HPDE6-E6E7 (cell line): ENCODE data around the gene VSX1.

ENCODE experiments used
- DNase-seq: peaks from one replicate; pipeline ENCODE4 v3.0.0; 2011; ENCODE audit warnings: missing footprints; ENCODE audit errors: extremely low spot score

The VSX1 gene

DNA sequence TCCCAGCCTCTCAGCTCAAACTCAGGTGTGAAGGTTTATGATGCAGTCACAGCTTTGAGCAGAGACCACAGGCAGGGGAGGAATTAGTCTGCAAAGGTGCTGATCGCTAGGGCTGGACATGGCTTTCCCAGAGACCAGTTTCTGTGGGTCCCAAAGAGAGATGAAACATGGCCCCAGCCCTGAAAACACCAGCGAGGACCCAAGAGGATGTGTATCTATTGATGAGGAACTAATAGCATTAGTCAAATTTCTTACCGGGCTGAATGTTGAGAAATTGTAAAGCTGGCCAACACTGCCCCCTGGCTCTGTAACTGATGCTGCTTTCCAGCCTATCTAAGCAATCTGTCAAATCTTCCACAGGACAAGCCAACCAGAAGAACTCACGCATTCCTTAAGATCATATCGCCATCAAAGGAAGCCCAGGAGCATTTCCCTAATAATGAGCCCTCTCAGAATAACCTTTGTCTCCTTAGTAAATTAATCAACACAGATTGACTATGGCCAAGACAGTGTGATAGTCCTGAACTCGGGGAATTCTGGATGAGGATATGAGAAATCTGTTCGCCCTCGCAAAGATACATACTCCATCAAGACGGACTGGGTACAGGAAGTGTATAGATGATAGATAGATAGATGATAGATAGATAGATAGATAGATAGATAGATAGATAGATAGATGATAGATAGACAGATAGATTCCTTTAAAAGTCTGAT, 16.2 kb downstream of the VSX1 start:
- DNase-seq = no peak

DNA sequence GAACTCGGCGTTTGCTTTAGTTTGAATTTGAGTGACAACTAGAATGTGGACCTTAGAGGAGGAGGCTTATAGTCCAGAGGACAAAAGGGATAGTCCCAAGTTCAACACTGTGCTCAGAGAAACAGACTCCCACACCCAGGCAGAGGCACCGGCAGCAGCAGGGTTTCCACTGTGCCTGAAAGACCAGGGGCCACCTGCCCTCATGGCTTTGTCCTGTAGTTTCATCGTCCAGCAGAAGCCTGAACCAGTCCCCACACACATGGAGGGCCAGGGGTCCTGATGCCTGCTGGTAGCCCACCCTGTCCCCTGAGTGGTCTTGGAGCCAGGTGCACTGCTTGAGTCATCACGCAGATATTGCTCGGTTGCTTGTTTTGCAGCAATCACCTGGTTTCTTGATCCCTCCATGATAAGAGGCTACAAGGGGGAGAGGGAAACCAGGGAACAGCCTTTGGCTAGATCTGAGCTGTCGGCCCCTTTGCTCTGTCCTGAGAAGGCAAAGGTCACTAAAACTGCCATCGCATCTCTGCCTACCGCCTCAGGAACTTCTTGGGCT, 16.8 kb downstream of the VSX1 start:
- DNase-seq = no peak

DNA sequence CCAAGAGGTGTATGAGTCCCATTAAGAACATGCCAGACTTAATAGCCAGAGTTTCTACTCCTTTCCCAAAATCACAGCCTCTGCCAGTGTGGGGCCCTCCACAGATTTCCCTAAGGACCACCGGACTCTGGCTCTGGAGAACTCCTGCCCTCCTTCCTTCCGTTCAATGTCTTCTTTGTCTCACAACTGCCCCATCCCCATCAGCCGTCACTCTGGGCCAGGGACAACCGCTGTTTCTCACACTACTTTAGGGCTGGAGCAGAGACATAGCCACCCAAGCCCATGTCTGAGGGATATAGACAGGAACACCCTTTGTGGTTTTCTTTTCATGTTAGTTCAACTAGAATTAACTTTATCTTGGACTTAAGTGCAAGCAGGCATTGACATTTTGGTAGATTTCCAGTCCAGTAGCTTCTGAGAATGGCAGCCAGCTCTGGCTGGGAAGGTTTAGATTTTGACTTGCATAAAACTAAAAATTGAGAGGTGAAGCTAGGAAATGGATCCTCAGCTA, 17.3 kb downstream of the VSX1 start:
- DNase-seq = no peak

DNA sequence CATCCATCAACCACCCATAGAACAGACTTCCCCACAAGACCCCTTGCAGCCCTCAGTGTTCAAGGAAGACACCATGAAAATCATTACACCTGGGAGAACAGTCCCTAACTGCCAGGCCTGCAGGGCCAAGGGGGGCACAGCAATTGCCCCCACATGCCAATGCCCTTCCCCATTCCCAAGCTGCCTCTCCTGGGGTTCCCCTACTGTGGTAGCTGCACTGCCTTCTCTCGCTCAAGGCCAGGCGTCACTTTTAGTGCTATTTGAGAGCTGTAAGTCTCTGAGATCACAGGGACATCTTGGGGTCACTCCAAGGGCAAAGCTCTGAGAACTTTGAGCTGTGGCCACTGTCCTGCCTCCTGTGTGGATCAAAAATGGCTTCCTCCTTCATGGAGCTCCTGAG, 18.0 kb downstream of the VSX1 start:
- no peak for DNase-seq

DNA sequence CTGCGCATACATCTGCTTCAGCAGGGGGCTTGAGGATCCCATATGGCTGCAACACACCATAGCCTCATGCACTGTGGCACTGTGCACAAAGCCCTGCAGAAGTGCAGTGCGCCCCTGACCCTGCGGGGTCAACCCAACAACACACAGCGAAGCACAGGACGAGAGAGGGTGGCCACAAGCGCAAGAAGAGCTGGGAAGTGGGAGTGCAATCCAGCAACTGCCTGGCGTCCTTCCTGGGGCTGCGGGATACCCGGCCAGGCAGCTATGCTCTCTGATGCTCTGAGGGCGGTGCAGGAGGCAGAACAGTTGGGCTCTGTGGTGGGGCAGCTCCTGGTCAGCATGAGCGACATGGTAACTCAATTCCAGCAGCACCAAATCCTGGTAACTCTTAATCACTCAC, 18.4 kb downstream of the VSX1 start:
- no peak for DNase-seq

DNA sequence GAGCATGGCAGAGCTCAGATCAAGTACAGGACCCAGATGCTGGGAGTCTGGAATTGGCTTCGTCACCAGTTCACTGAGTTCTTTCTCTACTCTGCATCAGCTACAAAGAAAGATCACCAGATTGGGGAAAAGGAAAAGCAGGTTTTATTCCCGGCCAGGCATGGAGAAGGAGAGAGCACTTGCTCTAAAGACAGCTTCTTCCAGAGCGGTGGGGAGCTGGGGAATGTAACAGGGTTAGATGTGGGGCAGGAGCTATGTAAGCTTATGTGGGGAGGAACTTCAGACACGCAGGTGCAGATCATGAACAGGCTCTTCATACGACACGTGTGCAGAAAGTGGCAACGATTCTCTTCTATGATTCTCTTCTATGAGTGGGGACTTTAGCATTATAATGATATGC, 19.1 kb downstream of the VSX1 start:
- DNase-seq = no peak

DNA sequence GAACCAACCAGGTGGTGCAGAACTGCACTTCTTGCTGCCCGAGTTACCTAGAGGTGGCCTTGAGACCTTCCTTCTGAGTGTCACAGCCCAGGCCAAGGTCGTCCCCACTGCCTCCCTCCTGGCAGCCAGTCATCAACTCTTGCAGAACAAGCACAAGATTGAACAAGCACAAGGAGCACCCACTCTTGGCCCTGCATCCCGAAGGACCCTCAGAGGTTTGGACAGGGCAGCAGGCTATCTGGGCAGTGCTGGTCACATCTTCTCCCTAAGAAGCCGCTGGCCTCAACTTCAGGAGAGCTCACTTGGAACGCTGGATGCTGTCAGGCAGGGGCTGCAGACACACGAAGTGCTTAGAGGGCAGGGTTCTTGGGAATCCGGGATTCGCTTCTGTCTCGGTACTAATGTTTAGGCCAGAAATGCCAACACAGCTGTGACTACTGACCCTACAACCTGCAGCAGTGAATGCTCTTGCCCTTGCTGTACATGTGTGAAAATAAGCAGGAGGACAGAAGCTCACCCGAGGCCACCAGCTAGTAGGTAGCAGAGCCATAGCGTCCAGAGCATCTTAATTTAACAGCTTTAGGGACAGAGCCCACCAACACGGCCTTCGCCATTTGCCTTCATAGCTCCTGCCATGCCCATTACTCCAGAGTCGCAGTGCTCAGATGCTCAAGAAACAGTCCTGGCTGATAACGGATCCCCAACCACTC, 20.0 kb downstream of the VSX1 start:
- DNase-seq = no peak

DNA sequence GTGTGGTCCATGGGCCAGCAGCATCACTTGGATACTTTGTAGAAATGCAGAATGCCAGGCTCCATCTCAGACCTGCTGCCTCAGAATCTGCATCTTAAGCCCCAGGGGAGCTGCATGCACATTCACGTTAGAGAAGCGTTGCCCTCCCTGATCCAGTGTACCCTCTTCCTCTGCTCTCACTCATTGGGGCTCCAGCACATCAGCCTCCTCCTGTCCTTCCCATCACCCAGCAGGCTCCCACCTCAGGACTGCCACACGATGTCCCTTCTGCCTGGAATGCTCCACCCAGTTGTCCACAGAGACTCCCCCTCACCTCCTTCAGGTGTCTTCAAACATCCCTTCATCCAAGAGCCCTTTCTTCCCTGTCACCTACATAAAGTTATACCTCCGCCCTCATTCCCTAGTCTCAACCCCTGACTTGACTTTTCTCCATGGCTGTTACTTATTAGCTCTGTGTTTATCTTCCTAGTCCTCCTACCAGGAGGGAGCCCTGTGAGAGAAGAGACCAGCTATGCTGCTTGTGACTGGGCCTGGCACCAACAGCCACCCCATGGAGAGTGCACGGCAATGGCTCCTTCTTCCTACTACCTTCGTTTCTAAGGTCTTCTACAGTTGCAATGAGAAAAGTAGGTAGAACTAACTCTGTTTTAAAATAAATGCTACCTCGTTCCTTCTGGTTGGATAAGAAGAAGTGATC, 20.7 kb downstream of the VSX1 start:
- no peak for DNase-seq

DNA sequence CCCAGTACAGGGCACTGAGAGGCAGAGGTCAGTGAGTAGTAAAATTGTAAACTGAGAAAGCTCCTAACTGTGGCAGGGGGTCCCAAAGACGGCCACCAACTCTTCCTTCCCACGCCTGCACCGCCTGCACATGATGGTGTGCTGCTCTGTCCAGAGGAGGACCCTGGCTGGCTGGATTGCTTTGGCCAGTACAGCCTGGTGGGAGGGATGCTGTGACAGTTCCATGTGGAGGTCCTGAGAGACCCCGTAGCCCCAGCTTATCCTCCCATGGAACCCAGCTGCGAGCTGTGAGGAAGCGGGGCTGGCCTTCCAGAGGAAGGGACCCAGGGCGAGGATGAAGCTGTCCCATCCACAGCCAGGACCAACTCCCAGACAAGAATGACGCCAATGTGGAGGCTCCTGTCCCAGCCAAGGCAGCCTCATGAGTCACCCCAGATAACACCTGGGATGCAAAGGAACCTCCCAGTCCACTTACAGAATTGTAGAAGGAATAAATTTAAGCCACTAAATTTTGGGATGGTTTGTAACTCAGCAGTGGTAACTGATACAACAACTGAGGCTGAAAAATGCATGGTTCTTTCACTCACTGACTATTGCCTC, 22.0 kb downstream of the VSX1 start:
- DNase-seq = no peak

DNA sequence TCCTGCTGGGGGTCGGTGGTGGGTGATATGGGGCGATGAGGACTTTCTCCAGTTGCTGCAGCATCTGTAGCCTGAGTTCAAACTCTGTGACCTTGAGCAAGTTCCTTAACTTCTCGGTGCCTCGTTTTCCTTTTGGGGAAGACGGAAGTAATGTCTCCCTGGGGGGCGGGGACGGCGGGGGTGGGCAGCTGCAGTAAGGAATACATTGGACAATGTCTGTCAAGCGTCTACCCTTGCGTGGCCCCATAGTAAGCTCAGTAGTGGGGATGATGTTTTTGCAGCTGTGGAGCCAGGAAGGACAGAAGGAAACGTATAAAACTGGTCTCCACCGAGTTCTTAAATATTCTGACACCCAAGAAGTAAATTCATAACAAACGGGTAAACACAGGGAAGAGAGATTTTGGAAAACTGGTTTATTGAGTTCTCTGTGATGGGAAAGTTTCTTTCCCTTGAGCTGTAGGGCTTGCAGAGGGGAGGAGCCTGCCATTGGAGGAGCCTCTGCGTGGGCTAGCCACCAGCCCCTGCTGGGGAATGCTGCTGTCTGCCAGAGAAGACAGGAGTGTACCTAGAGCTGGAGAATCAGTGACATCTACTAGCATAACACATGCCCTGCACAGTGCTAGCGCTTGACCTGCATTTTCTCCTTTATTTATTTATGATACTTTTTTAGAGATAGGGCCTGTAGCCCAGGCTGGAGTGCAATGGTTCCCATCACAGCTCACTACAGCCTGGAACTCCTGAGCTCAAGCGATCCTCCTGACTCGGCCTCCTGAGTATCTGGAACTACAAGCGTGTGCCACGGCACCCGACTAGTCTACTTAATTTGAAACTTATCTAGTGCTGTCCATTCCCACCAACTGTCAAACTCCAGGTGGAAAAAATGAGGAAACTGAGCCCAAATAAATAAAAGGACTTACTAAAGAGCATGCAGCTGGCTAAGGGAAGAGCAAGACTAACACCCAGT, 22.8 kb downstream of the VSX1 start:
- no peak for DNase-seq

DNA sequence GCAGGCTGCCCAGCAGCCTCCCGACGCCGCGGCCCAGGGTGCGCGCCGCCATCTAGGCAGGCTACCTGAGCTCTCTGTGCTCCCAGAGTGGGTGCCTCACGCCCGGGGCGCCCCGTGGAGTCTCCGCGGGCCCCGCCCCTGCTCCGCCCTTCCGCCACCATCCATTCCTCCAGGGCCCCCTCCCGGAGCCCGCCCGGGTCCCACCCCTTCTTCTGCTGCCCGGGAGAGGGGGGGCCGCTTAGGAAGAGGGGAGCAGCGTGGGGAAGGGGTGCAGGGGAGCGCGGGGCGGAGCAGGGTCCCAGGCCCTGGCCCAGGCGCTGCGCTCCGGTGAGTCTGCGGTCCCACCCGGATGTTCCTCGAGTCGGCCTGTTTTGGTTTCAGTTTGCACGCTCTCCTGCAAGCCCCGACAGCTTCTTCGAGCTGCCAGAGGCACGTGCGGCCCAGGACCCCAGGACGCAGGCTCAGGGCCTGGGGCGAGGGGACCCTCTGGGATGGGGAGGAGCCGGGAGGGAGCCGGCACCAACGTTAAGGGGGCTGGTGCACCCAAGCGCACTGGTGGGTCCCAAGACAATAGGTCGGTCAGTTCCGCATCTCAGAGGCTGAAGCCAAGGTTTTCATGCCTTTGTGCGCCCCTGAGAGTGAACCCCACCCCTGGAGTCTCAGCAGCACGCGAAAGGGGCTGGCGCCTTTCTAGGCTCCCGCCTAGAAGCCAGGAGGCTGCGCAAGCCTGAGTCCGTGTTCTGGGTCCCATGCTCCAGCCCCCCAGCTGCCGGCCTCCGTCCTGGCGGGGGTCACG, 23.7 kb downstream of the VSX1 start, which contains the start of gene ACSS1:
TSS of gene ACSS1 (minus strand) at position 89 of the 796 bp plus-strand sequence. CDS start at position 52, 37 bp downstream.
- no peak for DNase-seq

DNA sequence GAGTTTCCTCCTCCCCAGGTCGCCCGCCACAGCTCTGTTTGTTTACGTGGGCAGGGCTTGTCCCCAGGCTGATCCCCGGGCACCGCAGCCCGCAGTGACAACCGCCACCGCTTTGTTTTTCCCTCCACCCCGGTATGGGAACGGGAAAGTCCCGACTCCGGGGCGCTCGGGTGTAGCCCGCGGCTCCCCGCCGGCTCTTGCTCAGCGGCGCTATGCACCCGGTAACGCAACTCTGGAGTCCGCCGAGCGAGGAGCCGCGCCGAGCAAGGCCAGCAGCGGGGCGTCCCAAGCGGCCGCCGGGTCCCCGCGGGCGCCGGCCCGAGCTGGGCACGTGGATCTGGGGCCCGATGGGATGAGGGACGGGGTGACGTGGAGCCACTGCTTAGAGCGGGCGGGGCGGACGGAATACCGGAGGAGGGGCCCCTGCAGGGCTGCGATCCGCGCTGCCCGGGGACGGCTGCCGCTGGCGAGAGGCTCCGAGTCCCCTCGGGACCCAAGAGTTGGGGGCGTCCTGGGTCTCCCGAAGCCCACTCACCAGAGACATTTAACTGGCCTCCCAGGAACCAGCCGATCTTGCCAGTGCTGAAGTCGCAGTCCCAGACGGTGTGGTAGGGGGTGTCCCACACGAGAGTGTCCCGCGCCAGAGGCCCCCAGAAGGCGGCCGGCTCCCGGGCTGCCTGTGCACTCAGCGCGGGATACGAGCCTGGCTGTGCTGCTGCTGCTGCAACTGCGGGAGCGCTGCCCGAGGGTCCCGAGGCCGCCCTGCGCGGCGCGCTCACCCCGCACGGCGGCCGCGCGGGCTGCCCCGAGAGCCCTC, 24.5 kb downstream of the VSX1 start:
- DNase-seq = peak; percentile 77

DNA sequence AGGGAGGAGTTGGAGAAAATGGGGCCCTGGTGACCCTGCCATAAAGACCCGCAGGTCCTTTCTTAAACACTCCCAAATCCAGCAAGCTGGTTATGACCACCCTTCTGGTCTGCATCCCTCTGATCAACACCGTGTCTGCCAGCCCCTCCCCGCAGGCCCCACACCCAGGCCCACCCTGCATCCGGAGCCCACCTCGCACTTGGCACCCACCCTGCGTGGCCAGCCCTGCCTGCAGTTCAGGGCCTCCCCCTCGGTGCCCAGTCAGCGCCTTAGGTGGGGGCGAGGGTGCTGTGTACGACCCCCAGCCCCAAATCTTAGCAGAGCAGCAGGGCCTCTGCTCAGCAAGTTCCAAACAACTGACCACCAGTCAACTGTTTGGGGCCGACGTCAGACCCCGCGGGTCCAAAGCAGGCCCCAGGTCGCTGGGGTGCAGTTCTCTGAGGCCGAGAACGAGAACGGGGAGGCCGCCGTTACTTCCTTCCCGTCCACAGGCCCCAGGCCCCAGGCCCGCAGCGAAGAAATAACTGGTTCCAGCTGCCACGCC, 25.2 kb downstream of the VSX1 start:
- no peak for DNase-seq

DNA sequence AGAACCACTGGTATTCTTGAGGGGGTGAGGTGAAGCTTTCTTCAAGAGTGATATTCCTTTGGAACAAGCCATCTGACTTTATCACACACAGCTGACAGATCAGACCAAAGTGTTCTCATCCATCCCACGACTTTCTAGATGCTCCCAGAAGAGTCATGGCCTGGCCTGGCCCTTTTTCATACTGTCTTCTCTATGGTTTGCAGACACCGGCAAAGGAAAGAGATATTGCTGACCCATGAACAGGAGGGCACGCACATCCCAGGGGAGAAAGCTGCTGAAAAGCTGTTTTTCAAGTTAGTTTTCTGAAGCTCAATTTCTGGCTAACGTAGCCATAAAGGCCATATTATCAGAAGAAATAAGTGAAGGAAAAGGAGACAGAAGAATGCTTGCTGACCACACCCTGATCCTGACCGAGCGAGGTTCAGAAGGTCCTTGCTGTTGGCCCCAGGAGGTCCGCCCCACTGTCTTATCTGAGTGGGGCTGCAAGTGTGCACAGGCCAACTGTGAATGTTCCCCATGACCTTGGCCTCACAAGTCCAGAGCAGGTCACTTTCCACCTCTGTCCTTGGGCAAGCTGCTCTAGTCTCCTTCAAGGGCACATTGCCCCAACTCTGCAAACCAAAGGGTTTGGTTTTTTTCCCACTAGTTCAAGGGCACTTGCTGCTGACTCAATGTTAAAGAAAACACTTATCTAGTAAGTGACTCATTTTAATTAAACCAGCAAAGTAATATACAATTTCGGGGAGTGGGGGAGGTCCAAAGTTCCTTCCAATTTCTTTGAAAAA, 26.0 kb downstream of the VSX1 start:
- DNase-seq = no peak

DNA sequence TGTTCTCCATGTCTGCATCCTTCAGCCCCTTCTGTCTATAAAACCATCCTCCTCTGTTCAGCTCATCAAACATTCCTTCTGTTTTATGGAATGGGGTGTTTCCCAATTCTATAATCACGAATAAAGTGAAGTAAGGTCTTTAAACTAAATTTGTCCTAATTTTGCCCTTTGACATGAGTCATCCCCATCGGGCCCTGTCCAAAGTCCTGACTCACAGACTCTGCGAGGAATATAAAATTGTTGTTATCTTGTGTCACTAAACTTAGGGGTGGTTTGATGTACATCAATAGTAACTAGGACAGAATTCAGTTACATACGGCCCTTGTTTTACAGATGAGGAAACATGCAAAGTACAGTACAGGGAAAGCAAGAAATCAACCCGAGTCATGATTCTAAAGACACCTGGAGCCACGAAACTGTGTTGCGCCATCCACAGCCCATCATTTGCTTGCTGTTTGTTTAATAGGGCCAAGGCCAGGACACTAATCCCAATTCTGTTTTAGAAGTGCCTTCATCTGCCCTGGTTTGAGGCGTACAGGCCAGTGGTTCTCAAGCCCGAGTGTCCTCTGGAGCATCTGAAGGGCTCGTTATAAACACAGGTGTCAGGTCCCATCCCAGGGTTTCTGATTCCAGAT, 26.8 kb downstream of the VSX1 start:
- DNase-seq = no peak

DNA sequence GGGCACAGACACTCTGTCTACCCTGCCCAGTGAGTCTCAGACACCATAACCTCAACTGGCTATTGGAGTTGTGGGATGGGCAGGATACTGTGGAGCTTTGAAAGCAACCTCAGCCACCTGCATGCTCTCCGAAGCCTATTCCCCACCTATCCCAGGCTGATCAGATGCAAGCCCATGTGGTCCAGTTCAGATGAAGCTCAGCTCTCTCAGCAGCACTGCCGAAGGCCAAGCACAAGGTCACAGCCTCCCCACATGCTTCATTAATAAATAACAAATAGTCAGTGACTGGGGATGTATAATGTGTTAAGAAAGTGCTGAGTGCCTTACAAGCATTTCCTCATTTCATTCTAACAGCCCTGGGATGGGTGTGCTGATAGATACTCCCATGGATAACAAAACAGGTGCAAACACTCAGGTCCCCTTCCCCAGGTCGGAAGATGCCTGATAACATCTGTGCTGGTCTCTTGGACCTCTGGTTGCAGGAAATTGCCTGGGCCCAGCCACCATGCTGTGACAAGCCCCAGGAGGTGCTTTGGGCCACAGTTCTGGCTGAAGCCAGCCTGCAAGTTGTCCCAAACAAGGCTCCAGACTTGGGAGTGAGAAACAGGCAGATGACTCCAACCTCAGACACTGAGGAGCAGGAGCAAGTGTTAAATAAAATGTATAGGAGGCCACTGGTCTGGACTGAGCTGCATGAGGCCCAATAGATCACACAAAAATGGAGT, 27.7 kb downstream of the VSX1 start:
- no peak for DNase-seq
